Right kidney (tissue), 1 donor: ENCODE results near the gene CARD11.
"Not testable (repeated sequence)": the region's sequence is repeated elsewhere in the genome, so short reads cannot be mapped to it uniquely, and the experiment has no call there.

Source experiments
- DNase-seq: peaks from one replicate; pipeline ENCODE4 v3.0.0-alpha.2; 2016

CARD11 gene

DNA sequence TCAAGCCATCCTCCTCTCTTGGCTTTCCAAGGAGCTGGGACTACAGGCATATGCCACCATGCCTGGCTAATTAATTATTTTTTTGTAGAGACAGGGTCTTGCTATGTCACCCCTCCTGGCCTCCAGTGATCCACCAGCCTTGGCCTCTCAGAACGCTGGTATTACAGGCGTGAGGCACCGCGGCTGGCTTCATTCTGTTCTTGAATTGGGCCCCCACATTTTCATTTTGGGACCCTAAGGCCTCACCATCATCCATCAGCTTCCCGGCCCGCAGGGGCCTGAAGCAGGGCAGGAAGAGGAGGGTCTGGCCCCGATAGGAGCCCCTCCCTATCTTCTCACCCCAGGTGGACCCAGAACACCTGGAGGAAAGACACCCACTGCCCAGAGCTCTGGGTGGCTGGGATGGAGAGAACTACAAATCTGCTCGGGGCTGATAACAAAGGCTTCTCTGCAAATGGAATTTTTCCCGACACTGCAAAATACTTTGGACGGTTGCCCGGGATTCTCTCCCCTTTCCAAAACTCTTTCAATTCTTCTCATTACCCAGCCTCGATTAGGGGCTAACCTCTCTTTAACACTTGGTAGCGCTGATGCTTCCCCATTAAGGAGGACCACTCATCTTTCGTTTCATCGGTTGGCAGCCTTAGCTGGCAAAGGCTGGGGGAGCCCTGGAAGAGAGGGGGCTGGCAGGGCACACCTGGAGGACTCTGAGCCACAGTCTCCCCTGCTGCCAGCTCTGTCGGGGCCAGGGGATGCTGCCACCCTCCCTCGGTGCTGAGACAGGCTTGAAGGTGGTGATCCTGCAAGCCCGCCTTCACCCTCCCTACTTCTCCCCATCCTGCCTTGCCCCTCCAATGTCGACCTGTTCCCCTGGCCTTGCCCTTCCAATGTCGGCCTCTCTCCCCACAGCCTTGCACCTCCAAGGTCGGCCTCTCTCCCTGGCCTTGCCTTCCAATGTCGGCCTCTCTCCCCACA, 118.5 kb downstream of the CARD11 start:
- no peak for DNase-seq

DNA sequence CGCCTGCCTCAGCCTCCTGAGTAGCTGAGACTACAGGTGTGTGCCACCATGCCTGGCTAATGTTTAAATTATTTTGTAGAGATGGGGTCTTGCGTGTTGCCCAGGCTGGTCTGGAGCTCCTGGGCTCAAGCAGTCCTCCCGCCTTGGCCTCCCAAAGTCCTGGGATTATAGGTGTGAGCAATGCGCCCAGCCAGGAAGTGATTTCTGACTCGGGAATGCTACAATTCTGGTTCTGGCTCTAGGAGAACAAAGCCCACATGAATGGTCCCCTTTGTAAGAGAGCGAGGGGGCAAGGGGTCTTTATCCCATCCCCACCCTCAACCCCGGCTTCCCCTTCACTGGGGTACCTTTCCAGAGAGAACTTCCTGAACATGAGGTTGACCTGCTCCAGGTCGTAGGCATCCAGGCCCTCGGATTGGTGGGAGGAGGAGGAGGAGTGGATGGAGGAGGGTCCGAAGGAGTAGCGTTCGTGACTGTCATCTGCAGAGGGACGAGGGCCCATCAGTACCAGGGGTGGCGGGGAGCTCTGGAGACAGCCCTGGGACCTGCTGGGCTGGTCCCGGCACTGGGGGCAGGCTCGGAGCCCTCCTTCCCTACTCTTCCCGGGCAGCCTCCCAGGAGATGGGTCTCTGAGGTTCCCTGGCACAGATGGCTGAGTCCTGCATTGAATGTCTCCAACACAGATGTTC, 119.6 kb downstream of the CARD11 start:
- DNase-seq: no peak

DNA sequence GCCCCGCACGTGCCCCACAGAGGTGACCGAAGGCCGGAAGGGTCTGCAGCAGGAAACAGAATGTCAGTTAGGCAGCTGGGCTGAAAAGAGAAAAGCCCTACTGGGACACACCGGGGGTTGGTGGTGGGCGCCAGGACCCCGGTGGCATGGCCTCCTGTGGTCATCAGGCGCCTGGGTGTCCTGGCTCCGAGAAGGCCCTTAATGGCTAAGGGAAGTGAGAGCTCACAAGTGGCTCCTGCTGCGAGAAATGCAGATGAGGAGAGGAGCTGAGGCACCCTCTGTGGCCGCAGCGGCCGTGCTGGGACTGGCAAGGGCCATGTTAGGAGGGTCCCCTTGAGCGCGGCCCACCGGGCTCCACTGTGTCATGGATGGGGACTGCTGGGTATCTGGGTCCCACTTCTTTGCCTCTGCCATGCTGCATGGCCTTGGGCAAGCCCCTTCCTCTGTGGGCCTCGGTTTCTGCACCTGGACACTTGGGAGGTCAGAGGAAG, 120.3 kb downstream of the CARD11 start:
- DNase-seq: no peak

DNA sequence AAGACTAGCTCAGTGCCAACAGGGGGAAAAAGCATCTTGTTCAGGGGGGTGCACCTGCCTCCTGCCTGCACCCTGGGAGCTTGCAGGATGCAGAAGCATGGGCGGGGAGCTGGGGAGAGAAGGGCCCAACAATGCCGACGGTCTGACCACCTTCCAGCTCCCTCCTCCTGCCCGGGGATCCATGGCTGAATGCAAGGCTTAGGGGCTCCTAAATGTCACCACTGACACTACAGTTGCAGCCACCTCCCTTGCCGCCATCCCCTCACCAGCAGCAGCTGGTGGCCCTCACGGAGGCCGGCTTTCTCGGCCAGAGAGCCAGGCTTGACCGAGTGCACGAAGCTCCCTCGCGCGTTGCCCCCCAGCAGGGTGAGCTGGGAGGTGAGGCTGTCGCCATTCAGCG, 120.8 kb downstream of the CARD11 start:
- DNase-seq: no peak

DNA sequence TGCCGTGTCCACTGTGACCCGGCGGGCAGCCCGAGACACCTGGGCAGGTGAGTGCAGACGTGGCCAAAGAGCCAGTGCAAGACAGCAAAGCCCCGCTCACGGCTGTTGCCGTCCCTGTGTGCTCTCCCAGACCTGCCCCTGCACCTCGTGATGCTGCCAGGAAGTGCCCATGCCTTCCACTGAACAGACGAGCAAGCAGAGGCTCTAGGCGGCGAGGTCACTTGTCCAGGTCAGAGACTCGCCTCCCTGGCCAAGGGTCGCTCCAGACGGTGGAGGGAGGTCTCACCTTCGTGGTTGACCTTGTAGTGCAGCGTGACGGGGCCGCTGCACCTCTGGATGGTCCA, 121.3 kb downstream of the CARD11 start:
- DNase-seq: no peak

DNA sequence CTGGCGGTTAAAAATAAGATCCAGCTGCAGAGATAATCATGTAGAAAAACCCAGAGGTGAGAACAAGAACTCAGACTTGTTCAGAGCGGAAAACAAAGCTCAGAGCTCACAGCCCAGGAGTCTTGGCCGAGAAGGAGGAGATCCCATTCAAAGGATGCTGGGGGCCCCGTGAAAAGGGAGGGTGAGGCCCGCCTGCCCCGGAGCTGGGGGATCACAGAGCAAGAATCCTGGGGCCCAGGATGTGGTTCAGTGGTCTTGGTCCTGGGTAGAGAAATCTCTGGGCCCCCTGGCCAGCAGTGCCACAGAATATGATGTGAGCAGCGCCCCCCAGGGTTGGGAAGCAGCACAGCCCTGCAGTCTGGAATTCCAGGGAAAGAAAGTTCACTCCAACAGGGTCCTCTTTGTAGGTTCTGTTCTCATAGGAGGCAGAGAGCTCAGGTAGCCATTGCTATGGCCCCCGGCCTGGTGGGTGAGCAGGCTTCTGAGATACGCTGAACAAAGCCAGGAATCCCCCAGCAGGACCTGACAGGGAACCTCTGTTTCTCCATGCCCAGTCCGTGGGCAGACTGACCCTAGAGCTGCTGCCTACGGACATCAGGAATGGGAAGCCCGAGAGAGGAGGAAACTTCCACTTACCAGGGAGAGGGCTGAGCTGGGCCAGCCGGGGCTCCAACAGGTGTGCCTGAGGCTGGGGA, 121.9 kb downstream of the CARD11 start:
- no peak for DNase-seq

GRCh38 chr7:2920956-2921652, 122.6 kb downstream of the CARD11 start:
- no peak for DNase-seq

DNA sequence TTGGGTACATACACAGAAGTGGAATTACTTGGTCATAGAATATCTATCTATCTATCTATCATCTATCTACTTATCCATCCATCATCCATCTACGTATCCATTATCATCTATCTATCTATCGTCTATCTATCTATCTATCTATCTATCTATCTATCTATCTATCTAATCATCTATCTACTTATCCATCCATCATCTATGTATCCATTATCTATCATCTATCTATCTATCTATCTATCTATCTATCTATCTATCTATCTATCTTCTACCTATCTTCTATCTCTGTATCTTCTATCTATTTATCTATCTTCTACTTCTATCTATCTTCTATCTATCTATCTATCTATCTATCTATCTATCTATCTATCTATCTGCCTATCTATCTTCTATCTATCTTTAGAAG, 123.2 kb downstream of the CARD11 start:
- not testable (repeated sequence) for DNase-seq

DNA sequence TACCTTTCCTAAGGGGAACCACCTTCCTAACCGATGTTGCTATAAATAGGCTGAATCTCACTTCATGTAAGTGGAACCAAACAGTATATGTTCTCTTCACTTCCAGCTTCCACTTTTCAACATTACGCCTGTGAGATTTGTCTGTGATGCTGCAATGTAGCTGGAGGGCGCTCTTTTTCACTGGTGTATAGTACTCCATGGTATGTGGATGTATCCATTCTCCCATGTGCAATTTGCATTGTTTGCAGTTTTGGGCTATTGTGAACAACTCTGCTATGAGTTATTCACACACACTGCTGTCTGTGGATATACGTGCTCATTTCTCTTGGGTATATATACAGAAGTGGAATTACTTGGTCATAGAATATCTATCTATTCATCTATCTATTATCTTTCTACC, 123.6 kb downstream of the CARD11 start:
- no peak for DNase-seq

- no peak for DNase-seq
These were observed 124.4 kb downstream of the CARD11 start for GRCh38 chr7:2919256-2919655.

DNA sequence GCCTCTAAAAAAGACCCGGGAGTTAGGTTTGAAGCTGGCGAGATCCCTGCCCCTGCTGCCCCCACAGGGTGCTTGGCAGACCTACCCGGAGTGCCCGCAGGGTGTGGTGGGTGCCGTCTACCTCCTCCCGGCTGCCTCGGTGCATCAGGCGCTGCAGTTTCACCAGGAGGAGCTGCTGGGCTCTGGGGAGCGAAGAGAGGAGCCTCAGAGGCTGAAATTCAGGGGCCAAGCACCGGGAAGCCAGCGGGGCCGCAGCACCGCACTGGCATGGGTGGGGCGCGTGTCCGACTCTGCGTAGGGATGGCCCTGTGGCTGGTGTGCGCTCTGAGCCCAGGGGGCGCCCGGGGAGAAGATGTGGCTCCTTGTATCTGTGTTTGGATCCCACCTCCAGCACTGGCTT, 125.3 kb downstream of the CARD11 start:
- DNase-seq: no peak

GRCh38 chr7:2915023-2915422, 128.6 kb downstream of the CARD11 start:
- DNase-seq: no peak

GRCh38 chr7:2913760-2914387, 129.8 kb downstream of the CARD11 start:
- no peak for DNase-seq

DNA sequence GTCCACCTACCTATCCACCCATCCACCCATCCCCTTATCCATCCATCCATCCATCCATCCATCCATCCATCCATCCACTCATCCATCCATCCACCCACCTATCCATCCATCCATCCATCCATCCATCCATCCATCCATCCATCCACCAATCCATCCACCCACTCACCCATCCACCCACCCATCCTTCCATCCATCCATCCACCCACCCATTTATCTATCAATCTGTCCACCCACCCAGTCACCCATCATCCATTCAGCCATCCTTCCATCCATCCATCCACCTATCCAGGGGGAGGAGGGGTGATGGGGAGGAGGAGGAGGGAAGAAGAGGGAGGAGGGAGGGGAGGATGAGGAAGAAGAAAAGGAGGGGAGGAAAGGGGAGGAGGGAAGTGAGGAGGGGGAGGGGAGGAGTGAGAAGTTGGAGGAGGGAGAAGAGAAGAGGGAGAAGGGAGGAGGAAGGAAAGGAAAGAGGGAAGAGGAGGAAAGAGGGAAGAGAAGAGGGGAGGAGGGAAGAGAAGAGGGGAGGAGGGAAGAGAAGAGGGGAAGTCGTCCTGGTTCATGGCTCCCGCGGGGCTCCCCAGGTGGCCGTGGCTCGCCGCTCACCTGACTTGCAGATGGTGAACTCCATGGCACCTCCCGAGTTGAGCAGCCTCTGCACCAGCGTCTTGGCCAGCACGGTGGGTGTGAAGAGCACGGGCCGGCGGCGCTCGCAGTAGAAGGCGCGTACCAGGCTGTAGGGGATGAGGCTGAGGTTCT, 130.8 kb downstream of the CARD11 start:
- DNase-seq: no peak

DNA sequence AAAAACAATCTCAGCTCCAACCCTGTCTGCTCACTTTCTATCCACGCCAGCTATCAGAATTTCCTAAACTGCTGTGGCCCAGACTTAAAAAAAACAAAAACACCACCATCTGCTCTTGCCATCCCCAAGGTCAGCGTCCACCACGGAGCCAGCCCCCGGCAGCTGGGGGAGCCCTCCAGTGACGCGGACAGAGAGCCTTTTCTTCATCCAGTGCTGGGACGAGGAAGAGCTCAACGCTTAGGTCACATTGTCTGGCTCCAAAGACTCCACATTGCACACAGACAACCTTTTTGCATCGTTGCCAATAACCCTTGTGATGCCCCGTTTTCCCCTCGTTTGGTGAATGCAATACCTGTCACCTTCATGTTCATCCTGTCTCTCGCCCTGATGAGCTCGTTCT, 132.2 kb downstream of the CARD11 start:
- no peak for DNase-seq

GRCh38 chr7:2909471-2910039, 134.1 kb downstream of the CARD11 start:
- no peak for DNase-seq

DNA sequence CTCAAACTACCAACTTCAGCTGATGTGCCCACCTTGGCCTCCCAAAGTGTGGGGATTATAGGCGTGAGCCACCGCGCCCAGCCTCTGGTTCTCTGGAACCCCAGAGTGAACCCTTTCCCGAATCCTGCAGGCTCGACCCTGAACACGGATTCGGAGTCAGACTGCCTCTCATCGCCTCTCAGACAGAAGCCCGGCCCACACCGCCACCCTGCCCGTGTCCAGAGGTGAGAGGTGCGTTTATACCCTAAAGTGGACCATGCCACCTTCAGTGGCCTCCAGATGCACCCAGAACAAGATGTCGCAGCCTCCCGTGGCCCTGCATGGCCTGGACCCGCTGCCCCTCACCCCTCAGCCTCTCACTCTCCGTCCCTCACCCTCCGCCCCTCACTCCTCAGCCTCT, 134.6 kb downstream of the CARD11 start:
- DNase-seq: no peak

GRCh38 chr7:2908103-2908683, 135.5 kb downstream of the CARD11 start:
- no peak for DNase-seq

GRCh38 chr7:2906197-2906931, 137.3 kb downstream of the CARD11 start:
- DNase-seq: no peak

DNA sequence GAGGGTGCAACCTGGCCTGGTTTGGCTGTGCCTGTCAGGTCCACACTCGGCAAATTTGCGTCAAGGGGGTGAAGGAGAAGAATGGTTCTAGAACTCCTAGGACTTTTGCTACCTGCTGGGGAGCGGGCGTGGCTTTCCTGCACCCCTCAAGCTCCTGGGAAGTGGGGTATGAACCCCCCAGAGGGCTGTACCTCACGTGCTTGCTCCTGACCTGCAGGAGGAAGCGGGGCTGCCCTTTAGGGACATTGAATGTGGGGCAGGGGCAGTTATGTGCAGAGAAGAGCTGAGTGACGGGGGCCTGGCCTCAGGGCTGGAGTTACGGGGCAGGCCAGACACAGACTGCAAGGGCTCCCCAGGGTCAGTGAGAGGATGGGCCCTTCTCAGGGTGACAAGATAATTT, 138.2 kb downstream of the CARD11 start:
- DNase-seq: no peak
